Measurements from ENCODE around the gene LGR4.

- no peak for TF ChIP-seq CTCF (IDR thresholded peaks at IDR 0.05)
- TF ChIP-seq POLR2A (IDR thresholded peaks at IDR 0.05) = no peak
Measured at GRCh38 chr11:27371489-27371888, 101.1 kb downstream of the LGR4 start.
